Suprapubic skin (tissue), 4 donors: ENCODE measurements around the gene DGLUCY. TPM values are rescaled to one million over a fixed set of nuclear protein-coding genes. Genes with fewer than 3 reads are reported as not detected.

Source experiments
- DNase-seq, 2 donors: peaks; one replicate each; pipeline ENCODE4 v3.0.0-alpha.2; 2019; ENCODE audit warnings: low spot score in 2 of 2
- H3K27ac ChIP-seq: fragments of 200-600 bp; sonication (generic); one replicate; pipeline ENCODE4 v1.5.1; 2019
- H3K27me3 ChIP-seq: fragments of 200-600 bp; sonication (generic); one replicate; pipeline ENCODE4 v1.5.1; 2019
- H3K36me3 ChIP-seq: fragments of 200-600 bp; sonication (generic); one replicate; pipeline ENCODE4 v1.5.1; 2019
- H3K4me1 ChIP-seq: fragments of 200-600 bp; sonication (generic); one replicate; pipeline ENCODE4 v1.5.1; 2019
- H3K4me3 ChIP-seq: fragments of 200-600 bp; sonication (generic); one replicate; pipeline ENCODE4 v1.5.1; 2019; ENCODE audit warnings: mild to moderate bottlenecking
- H3K9me3 ChIP-seq: fragments of 200-600 bp; sonication (generic); one replicate; pipeline ENCODE4 v1.5.1; 2019
- CTCF ChIP-seq, 2 donors: fragments of 200-600 bp in 1 of 2; fragments of 450-650 bp in 1 of 2; sonication (generic) in 1 of 2; IDR thresholded peaks; one replicate each; pipeline ENCODE4 v1.5.1; 2016 to 2019; ENCODE audit warnings: antibody characterized with exemption in 2 of 2, mild to moderate bottlenecking in 1 of 2, moderate library complexity in 1 of 2
- EP300 ChIP-seq: sonication (generic); formaldehyde crosslinking; IDR thresholded peaks from one replicate; pipeline ENCODE4 v1.6.1; 2017; ENCODE audit warnings: antibody characterized with exemption
- POLR2A ChIP-seq, 2 donors: fragments of 450-650 bp; IDR thresholded peaks; one replicate each; pipeline ENCODE4 v1.6.1; 2017; ENCODE audit warnings: antibody characterized with exemption in 2 of 2, mild to moderate bottlenecking in 2 of 2, moderate library complexity in 2 of 2
- POLR2AphosphoS5 ChIP-seq, 3 donors: sonication (generic); formaldehyde crosslinking; IDR thresholded peaks; one replicate each; pipeline ENCODE4 v1.6.1; 2017; ENCODE audit warnings: antibody characterized with exemption in 3 of 3
- WGBS: methylation state at CpG from one replicate; pipeline ENCODE4 v1.1.5; 2018; 5-methylcytosine and 5-hydroxymethylcytosine counted together
- total RNA-seq, 4 donors: library from RNA; depleted of rRNA; stranded (reverse); fragments of >200 nt; gene quantifications; one replicate each; pipeline ENCODE4 v1.1.0, GENCODE V29; 2016

Gene DGLUCY
- total RNA-seq, 4 donors from 2014 or later = 54.0 to 94.9 (median 69.3) TPM

GRCh38 chr14:91207008-91207407 is 93.1 kb downstream of the DGLUCY start:
- H3K4me1 ChIP-seq = peaks cover 9% of the 10 kb centered on the region
- DNase-seq = no peak
- H3K4me3 ChIP-seq = no peak overlapping the region
- no peaks in the 10 kb centered on the region for H3K27me3 ChIP-seq
- H3K9me3 ChIP-seq = no peaks in the 10 kb centered on the region
- peaks cover 54% of the 10 kb centered on the region for H3K36me3 ChIP-seq
- 71% methylated on average over 3 of the region's 3 CpGs for WGBS
- H3K27ac ChIP-seq = no peak overlapping the region
- TF ChIP-seq POLR2AphosphoS5 (IDR thresholded peaks at IDR 0.05) = no peak
- TF ChIP-seq CTCF (IDR thresholded peaks at IDR 0.05) = no peak
- no peak for TF ChIP-seq POLR2A (IDR thresholded peaks at IDR 0.05)
- no peak for TF ChIP-seq EP300

- H3K27me3 ChIP-seq = no peaks in the 10 kb centered on the region
- H3K9me3 ChIP-seq = no peaks in the 10 kb centered on the region
- H3K4me3 ChIP-seq = no peak overlapping the region
- H3K27ac ChIP-seq = no peak overlapping the region
- no peaks in the 10 kb centered on the region for H3K4me1 ChIP-seq
- 96% methylated on average over 2 of the region's 2 CpGs for WGBS
- TF ChIP-seq CTCF (IDR thresholded peaks at IDR 0.05) (no peak), EP300 (no peak), POLR2A (IDR thresholded peaks at IDR 0.05) (no peak), POLR2AphosphoS5 (IDR thresholded peaks at IDR 0.05) (no peak)
- peaks cover 57% of the 10 kb centered on the region for H3K36me3 ChIP-seq
- DNase-seq = no peak
These were observed 97.1 kb downstream of the DGLUCY start for GRCh38 chr14:91211017-91211416.

- Histone ChIP-seq H3K27me3 (no peaks in the 10 kb centered on the region), H3K36me3 (peaks cover 67% of the 10 kb centered on the region), H3K4me1 (peaks cover 7% of the 10 kb centered on the region), H3K9me3 (no peaks in the 10 kb centered on the region), H3K27ac (no peak overlapping the region), H3K4me3 (no peak overlapping the region)
- 93% methylated on average over 6 of the region's 6 CpGs for WGBS
- TF ChIP-seq POLR2AphosphoS5 (IDR thresholded peaks at IDR 0.05) (no peak), POLR2A (IDR thresholded peaks at IDR 0.05) (no peak), CTCF (IDR thresholded peaks at IDR 0.05) (no peak), EP300 (no peak)
- no peak for DNase-seq
These were observed 100.4 kb downstream of the DGLUCY start for GRCh38 chr14:91214306-91214705.

- peaks cover 18% of the 10 kb centered on the region for H3K4me1 ChIP-seq
- DNase-seq = no peak
- H3K9me3 ChIP-seq = no peaks in the 10 kb centered on the region
- peaks cover 60% of the 10 kb centered on the region for H3K36me3 ChIP-seq
- WGBS = 95% methylated on average over 4 of the region's 10 CpGs
- no peak overlapping the region for H3K4me3 ChIP-seq
- TF ChIP-seq CTCF (IDR thresholded peaks at IDR 0.05) (no peak), EP300 (no peak), POLR2AphosphoS5 (IDR thresholded peaks at IDR 0.05) (no peak), POLR2A (IDR thresholded peaks at IDR 0.05) (no peak)
- H3K27ac ChIP-seq = no peak overlapping the region
- H3K27me3 ChIP-seq = no peaks in the 10 kb centered on the region
These were observed 101.5 kb downstream of the DGLUCY start for GRCh38 chr14:91215381-91215780.

GRCh38 chr14:91216731-91217226 is 102.9 kb downstream of the DGLUCY start:
- 96% methylated on average over 13 of the region's 13 CpGs for WGBS
- H3K4me1 ChIP-seq = peaks cover 26% of the 10 kb centered on the region
- no peak overlapping the region for H3K27ac ChIP-seq
- no peaks in the 10 kb centered on the region for H3K27me3 ChIP-seq
- peaks cover 54% of the 10 kb centered on the region for H3K36me3 ChIP-seq
- DNase-seq = no peak
- H3K4me3 ChIP-seq = no peak overlapping the region
- H3K9me3 ChIP-seq = no peaks in the 10 kb centered on the region
- TF ChIP-seq EP300 = no peak
- no peak for TF ChIP-seq CTCF (IDR thresholded peaks at IDR 0.05)
- TF ChIP-seq POLR2A (IDR thresholded peaks at IDR 0.05) = no peak
- no peak for TF ChIP-seq POLR2AphosphoS5 (IDR thresholded peaks at IDR 0.05)
